Fibroblast of skin of right quadriceps (primary cell): ENCODE data around the gene CREB3L2.
A peak's percentile ranks its signal among the peaks of the same experiment; 100 is the strongest.
"Not testable (repeated sequence)": the region's sequence is repeated elsewhere in the genome, so short reads cannot be mapped to it uniquely, and the experiment has no call there.

Experiments used
- DNase-seq: peaks from one replicate; pipeline ENCODE4 v3.0.0-alpha.2; 2013

The CREB3L2 gene

DNA sequence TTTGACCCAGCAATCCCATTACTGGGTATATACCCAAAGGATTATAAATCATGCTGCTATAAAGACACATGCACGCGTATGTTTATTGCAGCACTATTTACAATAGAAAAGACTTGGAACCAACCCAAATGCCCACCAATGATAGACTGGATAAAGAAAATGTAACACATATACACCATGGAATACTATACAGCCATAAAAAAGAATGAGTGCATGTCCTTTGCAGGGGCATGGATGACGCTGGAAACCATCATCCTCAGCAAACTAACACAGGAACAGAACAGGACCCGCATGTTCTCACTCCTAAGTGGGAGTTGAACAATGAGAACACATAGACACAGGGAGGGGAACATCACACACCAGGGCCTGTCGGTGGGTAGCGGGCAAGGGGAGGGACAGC lies 75.7 kb downstream of the CREB3L2 start:
- not testable (repeated sequence) for DNase-seq

DNA sequence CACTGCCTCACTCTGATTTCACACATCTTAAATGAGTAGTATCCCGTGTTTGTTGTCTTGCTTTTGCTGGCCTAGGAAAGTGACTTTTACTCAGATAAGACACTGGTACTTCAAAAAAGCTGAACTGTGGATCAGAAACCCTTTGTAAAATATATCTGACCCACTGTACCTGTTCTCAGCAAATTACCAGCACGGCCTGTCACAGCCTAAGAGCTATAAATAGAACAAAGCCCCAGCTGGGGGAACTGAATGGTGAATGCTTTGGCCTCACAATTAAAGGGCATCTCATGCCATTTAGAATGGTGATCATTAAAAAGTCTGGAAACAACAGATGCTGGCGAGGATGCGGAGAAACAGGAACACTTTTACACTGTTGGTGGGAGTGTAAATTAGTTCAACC lies 76.1 kb downstream of the CREB3L2 start:
- DNase-seq, result no peak

DNA sequence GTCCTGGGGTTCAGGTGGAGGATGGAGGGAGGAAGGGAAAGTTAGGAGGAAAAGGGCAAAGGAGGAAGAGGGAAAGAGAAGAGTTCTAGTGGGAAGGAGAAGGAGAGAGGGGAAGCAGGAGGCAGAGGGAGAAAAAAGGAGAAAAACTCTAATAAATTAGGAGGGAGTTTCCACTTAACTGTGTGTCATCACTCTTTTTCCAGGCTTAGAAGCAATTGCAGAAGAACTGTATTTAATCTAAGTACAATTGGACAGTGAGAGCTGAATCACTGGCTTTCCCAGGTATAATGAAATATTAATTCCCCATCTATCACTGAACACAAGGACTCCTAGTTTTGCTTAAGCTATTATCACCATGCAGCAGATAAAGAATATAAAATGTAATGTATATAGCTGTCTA lies 76.8 kb downstream of the CREB3L2 start:
- no peak for DNase-seq

- peak; percentile 88 for DNase-seq
Measured at GRCh38 chr7:137923380-137923779, 78.5 kb downstream of the CREB3L2 start.

DNA sequence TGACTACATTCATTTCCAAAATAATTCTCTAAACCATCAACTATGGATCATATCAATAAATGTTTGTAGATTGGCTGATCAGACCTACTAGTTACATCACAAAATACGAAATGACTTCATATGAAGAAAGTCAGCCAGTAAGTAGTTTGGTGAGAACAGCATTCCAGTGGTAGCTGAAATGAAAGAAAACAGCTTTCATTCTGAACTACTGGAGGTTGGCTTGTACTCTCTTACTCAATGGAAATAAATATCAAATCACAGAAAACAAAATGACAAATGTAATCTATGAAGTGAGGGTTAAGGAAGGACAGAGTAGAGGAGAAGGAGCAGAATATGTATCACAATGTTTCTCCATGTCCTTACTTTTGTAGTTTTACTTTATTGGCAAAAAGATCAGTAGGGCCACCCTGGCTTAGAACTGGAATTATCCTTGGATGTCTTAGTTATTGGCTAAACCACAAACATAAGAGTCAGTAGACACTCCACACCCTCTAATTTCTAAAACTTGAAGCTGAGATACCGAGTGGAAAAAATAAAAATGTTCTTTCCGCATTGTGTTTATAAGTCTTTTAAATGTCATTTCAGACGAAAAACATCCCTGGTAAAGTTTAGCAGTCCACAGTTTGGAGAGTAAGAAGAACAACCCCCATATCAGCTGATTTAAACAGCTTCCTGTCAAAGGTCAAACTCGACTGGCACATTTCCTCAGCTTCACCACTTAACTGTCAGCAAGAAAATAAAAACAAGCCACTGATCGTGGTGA lies 81.1 kb downstream of the CREB3L2 start:
- DNase-seq, result peak; percentile 14

DNA sequence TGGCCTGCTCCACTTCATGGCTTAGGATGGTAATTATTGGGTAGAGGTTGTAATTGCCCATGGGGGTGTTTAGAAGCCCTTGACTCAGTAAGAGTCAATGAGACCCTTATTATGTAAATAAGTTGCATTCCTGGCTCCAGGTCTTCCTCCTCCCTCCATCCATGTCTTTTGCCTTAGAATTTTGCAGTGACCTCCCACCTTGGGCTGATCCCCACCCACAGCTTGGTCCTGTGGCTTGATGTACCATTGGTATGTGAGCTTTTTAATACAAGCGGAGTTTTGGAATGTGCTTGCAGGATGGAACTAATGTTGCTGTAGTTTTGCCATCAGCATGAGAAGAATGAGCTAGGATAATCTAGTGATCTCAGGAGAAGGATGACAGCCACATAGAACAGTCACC lies 81.9 kb downstream of the CREB3L2 start:
- no peak for DNase-seq

- DNase-seq, result no peak
Measured at GRCh38 chr7:137916980-137917645, 84.8 kb downstream of the CREB3L2 start.

DNA sequence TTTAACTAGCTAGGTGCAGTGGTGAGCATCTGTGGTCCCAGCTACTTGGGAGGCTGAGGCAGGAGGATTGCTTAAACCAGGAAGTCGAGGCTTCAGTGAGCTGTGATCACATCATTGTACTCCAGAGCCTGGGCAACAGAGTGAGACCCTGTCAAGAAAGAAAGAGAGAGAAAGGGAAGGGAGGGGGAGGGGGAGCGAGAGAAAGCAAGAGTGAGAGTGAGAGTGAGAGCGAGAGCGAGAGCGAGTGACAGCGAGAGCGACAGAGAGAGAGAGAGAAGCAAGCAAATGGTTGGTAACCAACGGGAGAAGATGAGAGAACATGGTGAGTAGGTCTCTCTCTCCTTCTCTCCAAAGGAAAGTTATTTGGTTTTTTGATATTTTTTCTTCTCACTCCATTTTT lies 85.3 kb downstream of the CREB3L2 start:
- no peak for DNase-seq

DNA sequence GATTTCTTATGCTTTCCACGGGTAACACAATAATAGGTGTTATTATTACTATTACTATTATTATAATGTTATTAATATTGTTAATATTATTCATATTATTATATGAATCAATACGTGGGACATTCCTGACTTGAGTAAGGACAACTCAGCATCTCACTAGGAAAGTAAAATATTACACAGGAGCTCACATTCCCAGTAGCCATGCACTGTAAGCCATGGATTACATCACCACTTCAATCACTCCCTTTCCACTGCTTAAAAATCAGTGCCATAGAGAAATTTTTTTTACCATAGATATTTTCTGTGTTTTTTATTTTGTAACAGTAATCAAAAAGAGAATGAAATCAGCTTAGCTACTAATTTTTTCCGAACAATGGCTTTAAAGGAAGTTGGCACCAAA lies 86.6 kb downstream of the CREB3L2 start:
- DNase-seq, result no peak

- DNase-seq, result no peak
Measured at GRCh38 chr7:137913985-137914384, 87.9 kb downstream of the CREB3L2 start.

DNA sequence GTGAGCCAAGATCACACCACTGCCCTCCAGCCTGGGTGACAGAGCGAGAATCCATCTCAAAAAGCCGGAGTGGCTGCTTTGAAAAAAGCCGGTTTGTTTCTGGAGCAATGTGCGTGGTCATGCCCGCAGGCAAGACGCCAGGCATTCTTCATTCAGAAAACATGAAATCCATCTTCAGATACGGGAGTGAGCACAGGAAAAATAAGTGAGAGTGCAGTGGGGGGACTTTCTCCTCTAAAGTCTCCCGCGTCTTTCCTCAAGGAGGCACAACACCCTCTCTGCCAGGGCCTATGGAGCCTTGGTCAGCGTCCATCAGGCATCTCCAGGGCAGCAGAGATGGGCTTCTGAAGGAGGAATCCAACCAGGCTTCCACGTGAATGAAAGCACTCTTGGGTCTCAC lies 92.8 kb downstream of the CREB3L2 start:
- DNase-seq, result no peak

DNA sequence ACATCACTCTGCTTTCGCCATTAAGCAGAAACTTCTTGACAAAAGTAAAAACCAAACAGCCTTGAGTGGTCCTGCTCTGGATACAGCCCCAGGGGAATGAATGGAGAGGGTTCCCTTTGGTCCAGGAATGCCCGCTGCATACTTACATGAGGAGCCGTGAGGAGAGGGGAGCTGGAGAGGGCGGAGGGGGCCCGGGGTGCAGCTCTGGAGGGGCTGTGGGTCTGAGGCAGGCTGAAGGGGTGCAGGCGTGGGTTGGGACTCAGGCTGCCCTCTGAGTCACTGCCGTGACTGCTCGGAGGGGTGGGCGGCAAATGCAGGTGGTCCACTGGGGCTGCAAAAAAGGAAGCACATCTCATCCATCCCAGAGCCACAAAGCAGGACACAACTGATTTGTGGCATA lies 93.8 kb downstream of the CREB3L2 start:
- DNase-seq, result no peak

GRCh38 chr7:137906636-137907035 lies 95.2 kb downstream of the CREB3L2 start:
- DNase-seq, result not testable (repeated sequence)

DNA sequence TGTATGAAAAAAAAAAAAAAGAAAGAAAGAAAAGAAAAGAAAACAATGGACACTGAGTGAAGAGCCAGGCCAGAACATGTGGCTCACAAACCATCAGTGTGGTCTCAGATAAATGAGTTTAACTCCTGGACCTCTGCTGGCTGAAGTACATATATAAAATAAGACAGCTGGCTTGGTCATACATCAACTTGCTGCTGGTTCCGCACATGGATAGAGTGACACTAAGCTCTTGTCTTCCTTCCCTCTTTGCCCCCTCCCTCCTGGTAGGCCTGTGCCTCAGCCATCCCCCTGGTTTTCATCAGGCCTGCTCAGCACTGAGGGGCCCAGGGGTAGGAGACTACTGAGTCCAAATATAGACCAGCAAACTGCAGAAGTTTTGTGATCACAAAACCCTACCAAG lies 97.1 kb downstream of the CREB3L2 start:
- DNase-seq, result no peak

DNA sequence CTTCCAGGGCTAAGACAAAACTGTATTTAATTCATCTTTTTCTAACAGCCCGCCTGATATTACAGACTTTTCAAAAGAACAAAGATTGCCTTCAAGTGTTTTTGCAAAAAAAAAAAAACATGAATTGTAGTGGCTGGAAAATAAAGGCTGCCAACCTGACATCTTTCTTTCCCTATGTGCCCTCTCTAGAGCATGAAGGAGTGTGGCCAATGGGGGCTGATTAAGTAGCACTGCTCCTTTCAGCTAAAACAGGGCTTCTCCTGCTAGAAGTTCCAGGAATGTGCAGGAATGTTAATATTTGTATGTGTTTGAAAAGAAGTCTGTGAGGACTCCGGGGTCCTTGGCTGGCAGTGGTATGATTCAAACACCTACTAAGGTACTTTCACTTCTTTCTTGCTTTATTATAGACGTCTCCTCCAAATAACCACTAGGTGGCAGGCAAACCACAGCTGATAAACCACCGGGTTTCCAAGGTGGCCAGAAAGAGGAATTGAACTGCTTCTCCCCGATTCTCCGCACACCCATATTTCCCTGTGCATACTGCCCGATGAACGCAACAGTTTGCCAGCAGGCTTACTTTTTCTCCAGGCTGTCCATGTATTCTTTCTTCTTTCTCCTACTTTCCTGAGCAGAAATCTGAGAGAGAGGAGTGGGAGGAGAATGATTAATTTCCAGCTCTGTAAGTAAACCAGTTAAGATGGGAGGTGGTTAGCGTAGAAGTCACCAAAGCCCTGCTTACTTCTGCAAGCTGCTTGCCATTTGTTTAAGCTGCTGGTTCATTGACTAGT lies 98.3 kb downstream of the CREB3L2 start:
- DNase-seq, result peak; percentile 72

- DNase-seq, result no peak
Measured at GRCh38 chr7:137900137-137900536, 101.7 kb downstream of the CREB3L2 start.

DNA sequence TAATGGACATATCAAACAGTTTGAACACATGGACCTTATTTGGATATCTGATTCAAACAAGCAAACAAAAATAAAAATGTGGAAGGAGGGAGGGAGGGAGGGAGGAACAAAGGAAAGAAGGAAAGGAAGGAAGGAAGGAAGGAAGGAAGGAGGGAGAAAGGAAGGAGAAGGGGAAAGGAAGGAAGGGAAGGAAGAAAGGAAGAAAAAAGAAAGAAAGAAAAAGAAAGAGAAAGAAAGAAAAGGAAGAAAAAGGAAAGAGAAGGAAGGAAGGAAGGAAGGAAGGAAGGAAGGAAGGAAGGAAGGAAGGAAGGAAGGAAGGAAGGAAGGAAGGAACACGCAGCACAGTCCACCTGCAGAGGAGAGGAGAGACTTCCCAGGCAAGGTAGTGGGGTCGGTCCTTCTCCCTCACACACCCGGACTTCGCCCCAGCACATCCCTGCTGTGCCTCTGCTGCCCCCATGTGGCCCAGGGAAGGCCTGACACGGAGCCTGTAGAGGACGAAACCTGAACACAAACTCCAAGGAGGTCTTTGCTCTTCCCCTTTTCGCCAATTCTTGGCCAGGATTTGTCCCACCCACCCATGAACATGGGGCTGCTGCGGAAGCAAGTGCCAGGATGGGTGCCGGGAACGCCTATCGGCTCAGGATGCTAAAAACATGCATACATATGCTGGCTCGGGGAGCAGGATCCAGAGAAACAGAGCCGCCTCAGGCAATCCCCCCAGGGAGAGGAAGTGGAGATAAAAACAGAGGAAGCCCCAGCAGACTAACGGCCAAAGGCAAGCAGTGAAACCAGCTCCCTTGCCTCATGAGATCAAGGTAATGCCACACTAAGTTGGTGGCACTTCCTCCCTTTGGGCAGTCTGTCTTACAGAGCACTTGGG lies 102.8 kb downstream of the CREB3L2 start:
- DNase-seq, result peak; percentile 66

GRCh38 chr7:137895301-137896221 lies 106.3 kb downstream of the CREB3L2 start:
- no peak for DNase-seq

- DNase-seq, result no peak
Measured at GRCh38 chr7:137893143-137893742, 108.6 kb downstream of the CREB3L2 start.

DNA sequence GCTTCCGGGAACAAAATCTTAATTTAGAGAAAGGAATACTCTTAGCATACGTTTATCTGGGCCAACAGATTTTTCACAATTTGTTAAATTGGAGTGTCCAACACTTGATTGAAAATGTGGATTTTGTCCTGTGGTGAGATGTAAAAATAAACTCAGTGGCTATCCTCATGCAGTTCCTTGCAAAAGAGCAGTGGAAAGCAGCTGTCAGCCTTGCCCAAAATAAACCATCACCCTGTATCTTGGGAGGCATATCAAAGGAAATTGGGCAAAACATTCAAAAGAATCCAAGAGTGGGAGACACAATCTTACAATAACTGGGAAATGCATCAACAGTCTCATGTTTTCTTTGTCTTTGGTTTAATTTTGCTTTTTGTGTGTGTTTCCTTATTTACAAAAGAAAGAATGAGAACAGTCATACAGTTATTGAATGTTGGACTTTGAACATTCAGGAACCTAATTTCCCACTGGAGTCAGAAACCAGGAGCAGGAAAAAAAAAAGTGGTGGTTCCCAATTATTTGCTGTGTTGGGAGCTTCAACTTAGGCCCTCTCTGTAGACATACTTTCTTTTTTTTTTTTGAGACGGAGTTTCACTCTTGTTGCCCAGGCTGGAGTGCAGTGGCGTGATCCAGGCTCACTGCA lies 110.8 kb downstream of the CREB3L2 start:
- no peak for DNase-seq

DNA sequence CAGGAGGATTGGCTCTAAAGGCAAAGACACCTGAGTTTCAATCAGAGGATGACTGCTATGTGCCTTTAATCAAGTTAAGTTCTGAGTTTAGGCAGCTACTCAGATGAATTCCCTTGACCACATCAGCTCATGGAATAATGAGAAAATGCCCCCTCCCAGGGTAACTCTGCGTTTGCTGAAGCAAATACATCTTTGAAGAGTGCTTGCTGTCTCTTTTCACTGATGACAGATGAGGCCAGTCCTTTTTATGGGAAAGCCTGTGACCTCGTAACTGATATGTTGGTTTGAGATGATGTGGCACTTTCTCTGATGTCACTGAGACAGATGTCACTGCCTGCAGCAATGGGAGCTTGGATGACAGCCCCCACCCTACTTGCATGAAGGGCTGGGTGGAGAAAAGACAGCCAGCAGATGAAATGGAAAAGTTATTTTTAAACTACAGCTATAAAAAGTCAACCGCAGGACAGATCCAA lies 111.4 kb downstream of the CREB3L2 start:
- peak; percentile 35 for DNase-seq
